GM12874 (cell line): ENCODE measurements around the gene MYO9A.

Experiments used
- TF ChIP-seq, protein P1 (sequence below): IDR thresholded peaks from 2 replicates; pipeline ENCODE4 v1.5.1; 2011; ENCODE audit warnings: low read depth, mild to moderate bottlenecking, control low read depth, low read length, moderate library complexity; ENCODE audit not compliant: insufficient read depth

The MYO9A gene

DNA sequence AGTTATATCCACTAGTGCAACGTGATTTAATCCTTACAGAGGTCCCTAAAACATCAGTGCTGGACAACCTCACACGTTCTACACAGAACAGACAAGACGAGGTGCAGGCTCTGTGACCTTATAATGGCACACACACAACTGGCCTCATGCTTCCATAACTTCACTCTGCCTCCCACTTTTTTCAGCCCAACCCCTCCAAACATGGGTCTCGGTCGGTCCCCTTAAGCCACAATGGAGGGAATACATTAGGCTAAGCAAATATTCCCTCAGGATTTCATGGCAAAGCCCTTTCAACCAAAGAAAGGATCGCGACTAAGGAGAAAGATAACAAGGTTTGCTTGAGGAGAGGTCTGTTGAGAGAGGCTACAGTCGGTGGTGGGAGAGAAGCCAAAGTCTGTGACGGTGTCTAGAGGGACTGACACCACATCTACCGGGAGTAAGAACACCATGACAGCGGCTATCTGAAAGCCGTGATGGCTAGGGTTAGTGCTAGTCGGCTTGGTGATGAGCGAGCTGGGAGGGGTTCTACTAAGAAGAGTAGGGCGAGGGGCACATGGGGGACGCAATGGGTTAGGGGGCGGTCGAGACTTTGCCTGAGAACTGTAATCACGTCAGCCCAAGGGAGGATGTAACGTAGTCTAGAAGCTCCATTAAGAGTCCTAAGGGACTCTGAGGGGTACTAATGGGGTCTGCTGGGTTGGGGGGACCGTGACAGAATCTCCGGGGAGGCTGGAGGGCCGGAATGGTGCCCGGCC, 1.0 kb downstream of the MYO9A start:
- TF ChIP-seq, protein P1, sequence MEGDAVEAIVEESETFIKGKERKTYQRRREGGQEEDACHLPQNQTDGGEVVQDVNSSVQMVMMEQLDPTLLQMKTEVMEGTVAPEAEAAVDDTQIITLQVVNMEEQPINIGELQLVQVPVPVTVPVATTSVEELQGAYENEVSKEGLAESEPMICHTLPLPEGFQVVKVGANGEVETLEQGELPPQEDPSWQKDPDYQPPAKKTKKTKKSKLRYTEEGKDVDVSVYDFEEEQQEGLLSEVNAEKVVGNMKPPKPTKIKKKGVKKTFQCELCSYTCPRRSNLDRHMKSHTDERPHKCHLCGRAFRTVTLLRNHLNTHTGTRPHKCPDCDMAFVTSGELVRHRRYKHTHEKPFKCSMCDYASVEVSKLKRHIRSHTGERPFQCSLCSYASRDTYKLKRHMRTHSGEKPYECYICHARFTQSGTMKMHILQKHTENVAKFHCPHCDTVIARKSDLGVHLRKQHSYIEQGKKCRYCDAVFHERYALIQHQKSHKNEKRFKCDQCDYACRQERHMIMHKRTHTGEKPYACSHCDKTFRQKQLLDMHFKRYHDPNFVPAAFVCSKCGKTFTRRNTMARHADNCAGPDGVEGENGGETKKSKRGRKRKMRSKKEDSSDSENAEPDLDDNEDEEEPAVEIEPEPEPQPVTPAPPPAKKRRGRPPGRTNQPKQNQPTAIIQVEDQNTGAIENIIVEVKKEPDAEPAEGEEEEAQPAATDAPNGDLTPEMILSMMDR = no peak

DNA sequence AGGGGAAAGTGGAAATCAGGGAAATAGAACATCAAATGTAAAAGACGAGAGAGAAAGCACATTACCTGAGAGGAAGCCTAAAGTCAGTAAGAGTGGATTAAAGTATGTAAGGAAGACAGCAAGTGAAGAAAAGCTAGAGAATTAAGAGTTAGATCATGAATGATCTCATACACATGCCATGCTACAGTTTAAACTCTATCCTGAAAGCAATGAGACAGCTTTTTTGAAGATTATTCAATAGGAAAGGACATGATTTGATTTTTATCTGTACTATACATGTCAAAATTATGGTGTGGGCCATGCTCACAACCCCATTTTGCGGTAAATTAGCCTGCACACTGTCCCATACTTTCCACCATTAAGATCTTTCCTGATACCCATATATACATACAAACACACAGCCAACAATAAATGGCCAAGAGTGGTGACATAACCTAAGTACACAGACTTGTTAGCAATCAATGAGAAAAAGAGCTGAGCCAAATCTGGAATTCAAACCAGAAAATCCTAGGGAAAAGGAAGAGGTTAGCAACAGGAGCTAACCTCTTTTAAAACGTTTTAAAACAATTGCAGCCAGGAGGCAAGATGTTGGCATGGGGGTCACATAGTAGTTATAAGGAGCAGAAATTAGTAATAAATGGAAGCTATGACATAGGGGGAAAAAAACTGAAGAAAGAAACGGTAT, 4.5 kb downstream of the MYO9A start:
- TF ChIP-seq, protein P1 = no peak

DNA sequence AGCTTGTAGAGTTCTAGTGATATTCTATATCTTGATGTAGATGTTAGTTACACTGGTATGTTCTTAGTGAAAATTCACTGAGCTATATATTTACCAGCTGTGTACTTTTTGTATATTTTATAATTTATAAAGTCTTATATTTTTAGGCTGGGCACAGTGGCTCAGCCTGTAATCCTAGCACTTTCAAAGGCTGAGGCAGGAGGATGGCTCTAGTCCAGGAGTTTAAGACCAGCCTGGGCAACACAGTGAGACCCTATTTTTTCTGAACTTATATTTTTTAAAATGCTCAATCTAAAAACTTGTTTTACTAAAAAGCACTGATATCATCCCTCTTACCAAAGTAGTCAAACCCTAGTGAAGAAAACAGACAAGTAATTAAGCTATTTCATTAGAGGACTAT, 5.1 kb downstream of the MYO9A start:
- TF ChIP-seq, protein P1 = no peak

DNA sequence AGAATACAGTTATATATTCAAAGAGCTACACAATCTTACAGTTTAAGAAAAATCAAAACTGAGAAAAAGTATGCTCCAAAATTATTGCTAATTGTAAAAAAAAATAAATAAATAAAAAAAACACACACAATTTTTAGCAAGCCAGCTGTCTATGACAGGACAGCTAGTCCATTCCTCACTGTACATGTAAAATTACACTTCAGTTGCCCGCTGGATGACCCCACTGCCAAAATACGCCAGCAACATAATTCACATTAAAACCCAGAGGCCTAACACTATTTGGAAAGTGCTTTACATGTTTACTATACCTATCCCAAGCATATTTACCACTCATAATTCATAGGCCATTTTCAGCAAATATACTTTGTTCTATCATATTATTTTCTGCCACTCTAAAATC, 5.8 kb downstream of the MYO9A start:
- TF ChIP-seq, protein P1 = no peak

- TF ChIP-seq, protein P1 = no peak
Measured at GRCh38 chr15:72110355-72110754, 7.6 kb downstream of the MYO9A start.

DNA sequence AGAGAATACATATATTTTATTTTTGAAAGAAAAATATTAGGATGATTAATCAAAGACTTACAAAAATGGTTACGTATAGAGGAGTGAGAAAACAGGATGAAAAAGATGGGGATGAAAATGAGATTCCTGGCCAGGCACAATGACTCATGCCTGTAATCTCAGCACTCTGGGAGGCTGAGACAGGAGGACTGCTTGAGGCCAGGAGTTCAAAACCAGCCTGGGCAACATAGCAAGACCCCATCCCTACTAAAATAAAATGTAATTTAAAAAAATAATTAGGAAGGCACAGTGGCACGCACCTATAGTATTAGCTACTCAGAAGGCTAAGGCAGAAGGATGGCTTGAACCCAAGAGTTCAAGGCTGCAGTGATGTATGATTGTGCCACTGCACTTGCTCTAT, 11.9 kb downstream of the MYO9A start:
- TF ChIP-seq, protein P1 = no peak

- TF ChIP-seq, protein P1 = no peak
Measured at GRCh38 chr15:72105111-72105510, 12.8 kb downstream of the MYO9A start.
